HEK293T (cell line): ENCODE data around the gene SHISA6.

Source experiments
- BHLHE40 ChIP-seq: fragments of 450-650 bp; IDR thresholded peaks from 2 replicates; pipeline ENCODE4 v1.6.1; 2016; ENCODE audit warnings: mild to moderate bottlenecking, moderate library complexity, borderline replicate concordance
- FOXM1 ChIP-seq: fragments of 450-650 bp; IDR thresholded peaks from 2 replicates; pipeline ENCODE4 v1.6.1; 2017; ENCODE audit warnings: mild to moderate bottlenecking, borderline replicate concordance
- HDGF ChIP-seq: fragments of 450-650 bp; IDR thresholded peaks from 2 replicates; pipeline ENCODE4 v1.6.1; 2017; ENCODE audit warnings: antibody characterized with exemption, borderline replicate concordance
- L3MBTL2 ChIP-seq: fragments of 450-650 bp; conservative IDR thresholded peaks from 2 replicates; pipeline ENCODE4 v1.6.1; 2016; ENCODE audit warnings: mild to moderate bottlenecking
- LEF1 ChIP-seq: fragments of 450-650 bp; IDR thresholded peaks from 2 replicates; pipeline ENCODE4 v1.6.1; 2017; ENCODE audit warnings: mild to moderate bottlenecking, borderline replicate concordance
- SP1 ChIP-seq: fragments of 450-650 bp; IDR thresholded peaks from 2 replicates; pipeline ENCODE4 v1.6.1; 2017
- TARDBP ChIP-seq: fragments of 450-650 bp; IDR thresholded peaks from 2 replicates; pipeline ENCODE4 v1.6.1; 2016

DNA sequence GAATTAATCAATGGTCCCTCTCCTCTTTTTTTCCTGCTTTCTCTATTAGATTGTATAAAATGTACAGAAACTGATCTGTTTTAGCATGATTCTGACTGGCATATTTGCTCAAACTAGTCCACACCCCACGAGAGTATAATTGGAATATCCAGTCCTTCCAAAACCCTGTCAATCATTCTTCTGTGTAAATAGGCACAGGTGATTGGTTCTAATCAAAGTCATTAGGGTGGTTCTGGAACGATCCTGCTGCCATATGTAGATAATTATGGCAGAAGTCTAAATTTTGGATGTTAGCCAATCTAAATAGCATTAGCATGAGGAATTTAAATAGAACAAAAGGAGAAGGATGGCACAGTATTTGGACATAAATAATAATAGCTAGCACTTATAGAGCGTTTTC lies 165.7 kb downstream of the SHISA6 start:
- TF ChIP-seq L3MBTL2 = no peak
- TF ChIP-seq SP1 = no peak
- TF ChIP-seq BHLHE40 = no peak
- TF ChIP-seq LEF1 = no peak
- TF ChIP-seq FOXM1 = no peak
- TF ChIP-seq TARDBP = no peak
- no peak for TF ChIP-seq HDGF
